ENCODE data around the gene METTL17.
"Not testable (repeated sequence)": the region's sequence is repeated elsewhere in the genome, so short reads cannot be mapped to it uniquely, and the experiment has no call there.

The METTL17 gene

DNA sequence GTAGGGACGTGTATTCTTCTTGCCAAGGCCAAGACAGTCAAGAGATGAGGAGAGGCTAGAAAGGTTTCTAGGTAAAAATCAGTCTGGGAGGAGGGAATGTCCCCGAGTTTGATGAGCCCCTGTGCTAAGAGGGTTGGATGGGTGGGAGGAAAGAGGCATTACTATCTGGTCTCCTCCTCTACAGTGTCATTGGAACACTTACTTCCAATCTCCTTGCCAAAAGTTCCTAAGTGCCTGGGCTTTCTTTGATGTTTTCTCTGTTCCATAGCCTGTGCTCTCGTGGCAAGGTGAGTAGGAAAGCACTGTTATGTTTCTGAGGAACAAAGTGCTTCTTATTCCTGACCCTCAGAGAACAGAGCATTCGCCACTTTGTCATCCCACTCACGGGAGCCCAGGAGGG is 44.9 kb downstream of the METTL17 start, which contains the start of gene RNASE13:
Gene RNASE13 (minus strand): TSS at position 101 of the 400 bp plus-strand sequence. CDS start 519 bp downstream, outside the sequence.
- Histone ChIP-seq H3K36me3 (ENCODE audit: insufficient read depth, low read length) (no peaks in the 10 kb centered on the region), H3K4me1 (ENCODE audit: control insufficient read depth, insufficient read depth, low read length, unreplicated experiment) (no peaks in the 10 kb centered on the region), H3K79me2 (ENCODE audit: control insufficient read depth, insufficient read depth, low read length, unreplicated experiment) (no peaks in the 10 kb centered on the region), H2AFZ (ENCODE audit: low read length, unreplicated experiment) (no peak within 1 kb of the TSS), H3K4me3 (ENCODE audit: low read depth, low read length) (no peak within 1 kb of the TSS), H3K27ac (ENCODE audit: low read depth, low read length) (no peak within 1 kb of the TSS), H3K27me3 (ENCODE audit: insufficient read depth, low read length) (peaks cover 74% of the 10 kb centered on the region)

DNA sequence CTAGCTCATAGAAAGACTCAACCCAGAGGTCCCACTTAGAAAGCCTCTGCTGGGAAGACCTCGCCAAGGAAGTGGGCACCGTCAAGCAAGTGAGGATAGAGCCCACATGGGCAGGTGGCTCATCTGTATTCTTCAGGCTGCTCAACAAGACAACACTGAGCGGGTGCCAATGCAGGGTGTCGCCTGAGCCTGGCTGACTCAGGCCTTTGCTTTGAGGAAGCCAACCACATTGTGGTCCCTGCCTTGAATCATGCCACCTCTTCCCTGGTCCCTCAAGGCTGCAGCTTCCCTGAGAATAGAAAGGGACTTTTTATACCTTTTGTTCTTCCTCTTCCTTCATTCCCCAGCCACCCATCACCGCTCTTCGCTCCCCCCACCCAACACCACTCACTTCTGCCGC is 47.0 kb downstream of the METTL17 start:
- no peak overlapping the region for H2AFZ ChIP-seq (ENCODE audit: low read length, unreplicated experiment)
- H3K27ac ChIP-seq (ENCODE audit: low read depth, low read length): no peak overlapping the region
- H3K27me3 ChIP-seq (ENCODE audit: insufficient read depth, low read length): peaks cover 54% of the 10 kb centered on the region
- H3K79me2 ChIP-seq (ENCODE audit: control insufficient read depth, insufficient read depth, low read length, unreplicated experiment): no peaks in the 10 kb centered on the region
- H3K4me1 ChIP-seq (ENCODE audit: control insufficient read depth, insufficient read depth, low read length, unreplicated experiment): peaks cover 6% of the 10 kb centered on the region
- no peaks in the 10 kb centered on the region for H3K36me3 ChIP-seq (ENCODE audit: insufficient read depth, low read length)
- no peak overlapping the region for H3K4me3 ChIP-seq (ENCODE audit: low read depth, low read length)

DNA sequence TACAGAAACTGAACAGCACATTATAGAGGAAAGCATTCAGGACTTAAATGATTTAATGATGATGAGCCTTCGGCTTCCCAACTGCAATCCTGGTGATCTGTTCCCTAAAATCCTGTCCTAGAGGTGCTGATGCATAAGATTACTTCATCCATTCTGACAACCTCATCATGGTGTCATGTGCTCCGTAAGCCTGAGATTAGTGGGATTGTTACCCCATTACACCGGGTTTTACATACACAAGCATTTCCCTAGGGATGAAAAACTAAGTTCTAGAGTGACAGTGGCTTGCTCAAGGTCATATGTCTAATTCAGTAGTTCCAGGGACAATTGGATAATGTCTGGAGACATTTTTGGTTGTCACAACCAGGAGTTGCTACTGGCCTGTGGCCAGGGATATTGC is 47.4 kb downstream of the METTL17 start:
- H3K4me1 ChIP-seq (ENCODE audit: control insufficient read depth, insufficient read depth, low read length, unreplicated experiment): peaks cover 10% of the 10 kb centered on the region
- no peaks in the 10 kb centered on the region for H3K36me3 ChIP-seq (ENCODE audit: insufficient read depth, low read length)
- H2AFZ ChIP-seq (ENCODE audit: low read length, unreplicated experiment): no peak overlapping the region

GRCh38 chr14:21038441-21039422 is 49.0 kb downstream of the METTL17 start:
- H3K4me3 ChIP-seq (ENCODE audit: low read depth, low read length): no peak overlapping the region
- peaks cover 34% of the 10 kb centered on the region for H3K27me3 ChIP-seq (ENCODE audit: insufficient read depth, low read length)
- H3K4me1 ChIP-seq (ENCODE audit: control insufficient read depth, insufficient read depth, low read length, unreplicated experiment): peaks cover 10% of the 10 kb centered on the region
- no peak overlapping the region for H2AFZ ChIP-seq (ENCODE audit: low read length, unreplicated experiment)
- no peak overlapping the region for H3K27ac ChIP-seq (ENCODE audit: low read depth, low read length)
- H3K79me2 ChIP-seq (ENCODE audit: control insufficient read depth, insufficient read depth, low read length, unreplicated experiment): no peaks in the 10 kb centered on the region
- H3K36me3 ChIP-seq (ENCODE audit: insufficient read depth, low read length): no peaks in the 10 kb centered on the region

More for the DNA sequence above, 47.4 kb downstream of the METTL17 start:
- Histone ChIP-seq H3K79me2 (ENCODE audit: control insufficient read depth, insufficient read depth, low read length, unreplicated experiment) (no peaks in the 10 kb centered on the region), H3K27me3 (ENCODE audit: insufficient read depth, low read length) (peaks cover 50% of the 10 kb centered on the region), H3K4me3 (ENCODE audit: low read depth, low read length) (no peak overlapping the region), H3K27ac (ENCODE audit: low read depth, low read length) (no peak overlapping the region)

- peaks cover 24% of the 10 kb centered on the region for H3K27me3 ChIP-seq (ENCODE audit: insufficient read depth, low read length)
- no peak overlapping the region for H3K27ac ChIP-seq (ENCODE audit: low read depth, low read length)
- no peak overlapping the region for H3K4me3 ChIP-seq (ENCODE audit: low read depth, low read length)
- H3K79me2 ChIP-seq (ENCODE audit: control insufficient read depth, insufficient read depth, low read length, unreplicated experiment): no peaks in the 10 kb centered on the region
- H2AFZ ChIP-seq (ENCODE audit: low read length, unreplicated experiment): no peak overlapping the region
- peaks cover 10% of the 10 kb centered on the region for H3K4me1 ChIP-seq (ENCODE audit: control insufficient read depth, insufficient read depth, low read length, unreplicated experiment)
- H3K36me3 ChIP-seq (ENCODE audit: insufficient read depth, low read length): no peaks in the 10 kb centered on the region
Measured at GRCh38 chr14:21039585-21040369, 50.0 kb downstream of the METTL17 start.

DNA sequence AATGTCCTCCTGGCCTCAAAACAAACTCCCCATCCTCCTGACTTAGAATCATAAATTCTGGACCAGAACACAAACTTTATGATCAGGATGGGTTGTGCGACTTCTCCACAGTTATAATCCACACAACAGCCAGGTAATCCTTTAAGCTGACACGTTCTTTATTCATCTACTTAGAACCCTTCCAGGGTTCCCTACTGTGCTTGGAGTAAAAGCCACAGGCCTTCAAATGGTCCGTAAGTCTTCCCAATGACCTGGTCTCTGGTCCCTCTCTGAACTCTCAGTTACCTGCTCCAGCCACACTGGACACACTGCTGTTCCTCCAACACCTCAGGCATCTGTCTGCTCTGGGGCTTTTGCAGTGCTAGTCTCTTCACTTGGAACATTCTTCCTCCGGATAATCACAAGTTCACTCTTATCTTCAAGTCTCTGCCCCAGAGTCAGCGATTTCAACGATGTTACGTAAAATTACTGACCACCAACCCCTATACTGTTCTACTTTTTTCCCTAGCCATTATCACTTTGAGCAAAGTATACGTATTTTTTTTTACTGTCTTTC is 50.7 kb downstream of the METTL17 start:
- Histone ChIP-seq H2AFZ (ENCODE audit: low read length, unreplicated experiment) (no peak overlapping the region), H3K27ac (ENCODE audit: low read depth, low read length) (no peak overlapping the region), H3K4me1 (ENCODE audit: control insufficient read depth, insufficient read depth, low read length, unreplicated experiment) (peaks cover 10% of the 10 kb centered on the region), H3K27me3 (ENCODE audit: insufficient read depth, low read length) (peaks cover 17% of the 10 kb centered on the region), H3K36me3 (ENCODE audit: insufficient read depth, low read length) (no peaks in the 10 kb centered on the region), H3K4me3 (ENCODE audit: low read depth, low read length) (no peak overlapping the region), H3K79me2 (ENCODE audit: control insufficient read depth, insufficient read depth, low read length, unreplicated experiment) (no peaks in the 10 kb centered on the region)

DNA sequence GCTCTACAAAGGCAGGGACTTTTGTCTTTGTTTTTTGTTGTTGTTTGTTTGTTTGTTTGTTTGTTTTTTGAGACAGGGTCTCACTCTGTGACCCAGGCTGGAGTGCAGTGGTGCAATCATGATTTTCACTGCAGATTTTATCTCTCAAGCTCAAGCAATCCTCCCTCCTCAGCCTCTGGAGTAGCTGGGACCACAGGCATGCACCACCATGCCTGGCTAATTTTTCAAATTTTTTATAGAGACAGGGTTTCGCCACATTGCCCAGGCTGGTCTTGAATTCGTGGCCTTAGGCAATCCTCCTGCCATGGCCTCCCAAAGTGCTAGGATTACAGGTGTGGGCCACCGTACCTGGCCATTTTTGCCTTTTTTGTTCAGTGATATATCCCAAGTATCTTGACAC is 51.2 kb downstream of the METTL17 start:
- H3K36me3 ChIP-seq (ENCODE audit: insufficient read depth, low read length); H2AFZ ChIP-seq (ENCODE audit: low read length, unreplicated experiment); H3K79me2 ChIP-seq (ENCODE audit: control insufficient read depth, insufficient read depth, low read length, unreplicated experiment); H3K4me1 ChIP-seq (ENCODE audit: control insufficient read depth, insufficient read depth, low read length, unreplicated experiment); H3K4me3 ChIP-seq (ENCODE audit: low read depth, low read length); H3K27ac ChIP-seq (ENCODE audit: low read depth, low read length): not testable (repeated sequence)
- H3K27me3 ChIP-seq (ENCODE audit: insufficient read depth, low read length): peaks cover 14% of the 10 kb centered on the region

DNA sequence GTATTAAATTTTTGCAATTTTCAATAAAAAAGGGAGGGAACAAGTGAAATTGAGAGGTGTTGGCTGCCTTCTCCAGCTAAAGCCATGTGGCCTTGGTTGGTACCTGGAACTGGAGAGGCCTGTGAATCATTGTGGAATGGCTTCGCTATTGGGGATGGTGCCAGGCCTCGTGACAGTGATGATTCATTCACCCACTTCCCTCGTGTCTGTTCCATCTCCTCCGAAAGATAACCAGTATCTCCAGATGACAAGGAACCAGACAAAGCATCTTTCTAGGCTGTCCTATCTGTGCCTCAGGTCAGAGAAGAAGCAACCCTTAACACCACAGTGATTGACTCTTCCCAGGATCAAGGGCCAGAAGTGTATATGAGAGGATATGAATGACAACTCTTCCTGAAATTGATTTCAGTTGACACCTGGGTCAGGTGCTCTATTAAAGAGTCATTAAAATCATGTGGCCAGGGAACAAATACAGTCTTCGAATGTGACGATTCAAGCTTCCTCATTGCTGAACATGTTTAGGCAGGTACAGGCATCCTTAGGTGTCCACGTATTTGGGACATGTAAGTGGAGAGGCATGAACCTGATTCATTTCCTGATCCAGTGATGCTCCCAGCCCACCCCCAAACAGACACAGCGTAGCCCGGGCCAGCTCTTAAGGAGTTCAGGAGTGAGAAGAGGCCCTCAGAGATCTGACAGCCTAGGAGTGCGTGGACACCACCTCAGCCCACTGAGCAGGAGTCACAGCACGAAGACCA is 52.1 kb downstream of the METTL17 start, which contains the start of gene RNASE7:
Gene RNASE7 (plus strand): TSS at position 687 of the 758 bp plus-strand sequence. CDS start 631 bp downstream, outside the sequence.
- no peak within 1 kb of the TSS for H2AFZ ChIP-seq (ENCODE audit: low read length, unreplicated experiment)
- no peak within 1 kb of the TSS for H3K27ac ChIP-seq (ENCODE audit: low read depth, low read length)

DNA sequence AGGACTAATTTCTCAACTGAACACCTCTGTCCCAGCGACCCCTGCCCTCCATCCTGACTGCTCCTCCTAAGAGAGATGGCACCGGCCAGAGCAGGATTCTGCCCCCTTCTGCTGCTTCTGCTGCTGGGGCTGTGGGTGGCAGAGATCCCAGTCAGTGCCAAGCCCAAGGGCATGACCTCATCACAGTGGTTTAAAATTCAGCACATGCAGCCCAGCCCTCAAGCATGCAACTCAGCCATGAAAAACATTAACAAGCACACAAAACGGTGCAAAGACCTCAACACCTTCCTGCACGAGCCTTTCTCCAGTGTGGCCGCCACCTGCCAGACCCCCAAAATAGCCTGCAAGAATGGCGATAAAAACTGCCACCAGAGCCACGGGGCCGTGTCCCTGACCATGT is 53.1 kb downstream of the METTL17 start:
- H3K36me3 ChIP-seq (ENCODE audit: insufficient read depth, low read length): no peaks in the 10 kb centered on the region
- H3K4me3 ChIP-seq (ENCODE audit: low read depth, low read length): no peak overlapping the region
- no peaks in the 10 kb centered on the region for H3K79me2 ChIP-seq (ENCODE audit: control insufficient read depth, insufficient read depth, low read length, unreplicated experiment)
- no peaks in the 10 kb centered on the region; the same call in 1 of the 2 replicates for H3K27me3 ChIP-seq (ENCODE audit: insufficient read depth, low read length)
- no peak overlapping the region for H2AFZ ChIP-seq (ENCODE audit: low read length, unreplicated experiment)
- H3K27ac ChIP-seq (ENCODE audit: low read depth, low read length): no peak overlapping the region
- peaks cover 10% of the 10 kb centered on the region for H3K4me1 ChIP-seq (ENCODE audit: control insufficient read depth, insufficient read depth, low read length, unreplicated experiment)

More for the DNA sequence above, 52.1 kb downstream of the METTL17 start, which contains the start of gene RNASE7:
- Histone ChIP-seq H3K36me3 (ENCODE audit: insufficient read depth, low read length) (no peaks in the 10 kb centered on the region), H3K79me2 (ENCODE audit: control insufficient read depth, insufficient read depth, low read length, unreplicated experiment) (no peaks in the 10 kb centered on the region), H3K4me3 (ENCODE audit: low read depth, low read length) (no peak within 1 kb of the TSS), H3K4me1 (ENCODE audit: control insufficient read depth, insufficient read depth, low read length, unreplicated experiment) (peaks cover 10% of the 10 kb centered on the region), H3K27me3 (ENCODE audit: insufficient read depth, low read length) (peaks cover 6% of the 10 kb centered on the region)

All from ACC112 (cell line).